Epithelial cell of esophagus (primary cell): ENCODE results near the gene MRC2.
"Not testable (repeated sequence)": the region's sequence is repeated elsewhere in the genome, so short reads cannot be mapped to it uniquely, and the experiment has no call there.

Experiments
- DNase-seq: peaks from one replicate; pipeline ENCODE4 v3.0.0; 2010; ENCODE audit warnings: low read depth
- H3K4me3 ChIP-seq: 2 replicates; pipeline ENCODE4 v1.5.1; 2011; ENCODE audit warnings: mild to moderate bottlenecking, low read length, control low read depth
- TF ChIP-seq, protein P1 (sequence below): IDR thresholded peaks from 2 replicates; pipeline ENCODE4 v1.5.1; 2011; ENCODE audit warnings: low read depth, mild to moderate bottlenecking, low read length, control low read depth, inconsistent platforms; ENCODE audit not compliant: insufficient read depth; ENCODE audit errors: missing control alignments

Gene MRC2

GRCh38 chr17:62600805-62601204, 26.7 kb upstream of the MRC2 start:
- DNase-seq = no peak
- TF ChIP-seq, protein P1, sequence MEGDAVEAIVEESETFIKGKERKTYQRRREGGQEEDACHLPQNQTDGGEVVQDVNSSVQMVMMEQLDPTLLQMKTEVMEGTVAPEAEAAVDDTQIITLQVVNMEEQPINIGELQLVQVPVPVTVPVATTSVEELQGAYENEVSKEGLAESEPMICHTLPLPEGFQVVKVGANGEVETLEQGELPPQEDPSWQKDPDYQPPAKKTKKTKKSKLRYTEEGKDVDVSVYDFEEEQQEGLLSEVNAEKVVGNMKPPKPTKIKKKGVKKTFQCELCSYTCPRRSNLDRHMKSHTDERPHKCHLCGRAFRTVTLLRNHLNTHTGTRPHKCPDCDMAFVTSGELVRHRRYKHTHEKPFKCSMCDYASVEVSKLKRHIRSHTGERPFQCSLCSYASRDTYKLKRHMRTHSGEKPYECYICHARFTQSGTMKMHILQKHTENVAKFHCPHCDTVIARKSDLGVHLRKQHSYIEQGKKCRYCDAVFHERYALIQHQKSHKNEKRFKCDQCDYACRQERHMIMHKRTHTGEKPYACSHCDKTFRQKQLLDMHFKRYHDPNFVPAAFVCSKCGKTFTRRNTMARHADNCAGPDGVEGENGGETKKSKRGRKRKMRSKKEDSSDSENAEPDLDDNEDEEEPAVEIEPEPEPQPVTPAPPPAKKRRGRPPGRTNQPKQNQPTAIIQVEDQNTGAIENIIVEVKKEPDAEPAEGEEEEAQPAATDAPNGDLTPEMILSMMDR = no peak
- H3K4me3 ChIP-seq = no peak overlapping the region

- DNase-seq = no peak
- TF ChIP-seq, protein P1 = no peak
- no peak overlapping the region for H3K4me3 ChIP-seq
These were observed 26.0 kb upstream of the MRC2 start for GRCh38 chr17:62601471-62601870.

- H3K4me3 ChIP-seq, DNase-seq: not testable (repeated sequence)
These were observed 23.7 kb upstream of the MRC2 start for GRCh38 chr17:62603783-62604182.

- no peak for DNase-seq
These were observed 21.9 kb upstream of the MRC2 start for GRCh38 chr17:62605588-62605987.

DNA sequence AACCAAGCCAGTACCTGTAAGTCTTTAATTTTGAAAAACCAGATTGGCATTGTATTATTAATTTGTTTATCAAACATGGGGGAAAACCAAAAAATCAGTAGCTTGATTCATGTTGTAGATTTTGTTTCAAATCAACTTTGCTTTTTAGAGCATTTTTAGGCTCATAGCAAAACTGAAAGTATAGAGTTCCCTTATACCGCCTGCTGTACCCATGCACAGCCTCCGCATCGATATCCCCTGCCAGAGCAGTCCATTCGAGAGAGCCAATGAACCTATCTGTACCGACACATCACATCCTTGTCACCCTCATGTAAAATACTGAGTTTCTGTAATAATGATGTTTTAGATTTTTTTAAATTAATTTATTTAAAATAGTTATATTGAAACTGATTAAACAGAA, 16.2 kb upstream of the MRC2 start:
- no peak for DNase-seq
- TF ChIP-seq, protein P1 = no peak
- no peak overlapping the region for H3K4me3 ChIP-seq

More at GRCh38 chr17:62605588-62605987, 21.9 kb upstream of the MRC2 start:
- TF ChIP-seq, protein P1 = no peak
- no peak overlapping the region for H3K4me3 ChIP-seq

- H3K4me3 ChIP-seq = no peak overlapping the region
- TF ChIP-seq, protein P1 = no peak
- no peak for DNase-seq
These were observed 15.7 kb upstream of the MRC2 start for GRCh38 chr17:62611728-62612127.

DNA sequence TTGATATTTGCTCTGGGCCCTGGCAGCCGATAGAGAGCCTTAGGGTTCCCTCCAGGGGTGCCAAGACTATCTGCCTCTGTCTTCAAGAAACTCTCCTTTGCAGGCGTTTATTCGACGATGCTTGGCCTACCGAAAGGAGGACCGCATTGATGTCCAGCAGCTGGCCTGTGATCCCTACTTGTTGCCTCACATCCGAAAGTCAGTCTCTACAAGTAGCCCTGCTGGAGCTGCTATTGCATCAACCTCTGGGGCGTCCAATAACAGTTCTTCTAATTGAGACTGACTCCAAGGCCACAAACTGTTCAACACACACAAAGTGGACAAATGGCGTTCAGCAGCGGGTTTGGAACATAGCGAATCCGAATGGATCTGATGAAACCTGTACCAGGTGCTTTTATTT, 15.2 kb upstream of the MRC2 start:
- not testable (repeated sequence) for DNase-seq, H3K4me3 ChIP-seq

- not testable (repeated sequence) for DNase-seq, H3K4me3 ChIP-seq
These were observed 14.4 kb upstream of the MRC2 start for GRCh38 chr17:62613095-62613494.

DNA sequence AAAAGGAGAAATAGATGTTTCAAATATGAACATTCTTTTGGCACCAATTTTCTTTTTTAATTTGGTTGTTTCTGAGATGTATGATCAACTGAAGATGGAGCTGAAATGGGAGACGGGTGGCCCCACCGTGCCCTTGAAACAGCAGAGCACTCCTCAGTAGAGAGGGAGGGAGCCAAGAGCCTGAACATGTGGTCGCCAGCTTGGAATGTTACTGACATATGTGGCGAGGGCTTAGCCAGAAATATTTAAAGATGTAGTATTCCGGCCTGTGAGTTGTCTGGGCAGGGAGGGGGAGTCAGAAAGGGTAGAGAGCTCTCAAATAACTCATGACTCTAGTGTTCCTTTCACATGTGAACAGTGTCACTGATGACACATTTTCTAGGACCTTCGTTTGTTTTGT, 13.3 kb upstream of the MRC2 start:
- H3K4me3 ChIP-seq = no peak overlapping the region
- TF ChIP-seq, protein P1 = no peak
- no peak for DNase-seq
